IMR-90 (cell line): ENCODE data around the gene BHLHE23. TPM values are rescaled to one million over a fixed set of nuclear protein-coding genes. Genes with fewer than 3 reads are reported as not detected.

Source experiments
- ATAC-seq: fragments of 200-7000 bp; cut with Tn5 transposase; 2 replicates; pipeline ENCODE4 v1.9.1; 2020; ENCODE audit warnings: low read depth, mild to moderate bottlenecking, moderate library complexity
- BruUV-seq: library from RNA; stranded (reverse); fragments of 400-500 nt; replicated peaks from 2 replicates; lab custom pipeline; 2021; lab: Mats Ljungman, UMichigan
- CTCF ChIA-PET: fragments of 300-600 bp; formaldehyde crosslinking; extraction: SDS; loops from one replicate; lab custom pipeline; 2021; ENCODE audit warnings: antibody characterized with exemption; lab: Yijun Ruan, JAX
- POLR2A ChIA-PET: fragments of 300-600 bp; sonication (Branson Sonifier 250); formaldehyde crosslinking; loops from one replicate; lab custom pipeline; 2022; ENCODE audit warnings: antibody characterized with exemption; ENCODE audit not compliant: unreplicated experiment; lab: Charles Lee
- DNase-seq: peaks from one replicate; pipeline ENCODE4 v3.0.0; 2013
- H2AFZ ChIP-seq: replicated peaks from 2 replicates; pipeline ENCODE3; 2013; ENCODE audit warnings: low read length, mild to moderate bottlenecking; ENCODE audit not compliant: poor library complexity
- H2AK5ac ChIP-seq: 2 replicates; pipeline ENCODE4 v1.6.1; 2013; ENCODE audit warnings: low read depth, low read length, inconsistent platforms
- H2AK9ac ChIP-seq: replicated peaks from 2 replicates; pipeline ENCODE3; 2013; ENCODE audit warnings: mild to moderate bottlenecking, low read depth, low read length, moderate library complexity; ENCODE audit not compliant: poor library complexity
- H2BK120ac ChIP-seq: 2 replicates; pipeline ENCODE4 v1.6.1; 2013; ENCODE audit warnings: low read depth, low read length, inconsistent platforms
- H2BK15ac ChIP-seq: 3 replicates; pipeline ENCODE4 v1.6.1; 2013; ENCODE audit warnings: low read depth, low read length, inconsistent platforms
- H2BK20ac ChIP-seq: 2 replicates; pipeline ENCODE4 v1.6.1; 2013; ENCODE audit warnings: low read depth, mild to moderate bottlenecking, inconsistent platforms, low read length, moderate library complexity
- H2BK5ac ChIP-seq: 2 replicates; pipeline ENCODE4 v1.6.1; 2013; ENCODE audit warnings: mild to moderate bottlenecking, low read depth, low read length, inconsistent platforms; ENCODE audit not compliant: poor library complexity, severe bottlenecking
- H3K14ac ChIP-seq: replicated peaks from 2 replicates; pipeline ENCODE4 v1.6.1; 2013; ENCODE audit warnings: low read depth, low read length, inconsistent platforms
- H3K18ac ChIP-seq: 2 replicates; pipeline ENCODE4 v1.6.1; 2013; ENCODE audit warnings: low read depth, low read length, control low read depth
- H3K23ac ChIP-seq: 2 replicates; pipeline ENCODE4 v1.6.1; 2013; ENCODE audit warnings: low read depth, low read length, inconsistent platforms
- H3K27ac ChIP-seq: 2 replicates; pipeline ENCODE4 v1.5.1; 2013; ENCODE audit warnings: mild to moderate bottlenecking, control low read depth, low read length; ENCODE audit not compliant: insufficient read depth
- H3K27me3 ChIP-seq: 2 replicates; pipeline ENCODE4 v1.6.1; 2013; ENCODE audit warnings: low read length; ENCODE audit not compliant: control insufficient read depth, insufficient read depth
- H3K36me3 ChIP-seq: 2 replicates; pipeline ENCODE4 v1.6.1; 2013; ENCODE audit warnings: low read length, mixed read lengths; ENCODE audit not compliant: control insufficient read depth, insufficient read depth
- H3K4ac ChIP-seq: 2 replicates; pipeline ENCODE4 v1.6.1; 2013; ENCODE audit warnings: low read depth, low read length, inconsistent platforms
- H3K4me1 ChIP-seq: 2 replicates; pipeline ENCODE4 v1.6.1; 2013; ENCODE audit warnings: low read length, mixed read lengths; ENCODE audit not compliant: control insufficient read depth, insufficient read depth
- H3K4me2 ChIP-seq: 2 replicates; pipeline ENCODE4 v1.6.1; 2013; ENCODE audit warnings: low read depth, mild to moderate bottlenecking, control low read depth, low read length, moderate library complexity
- H3K4me3 ChIP-seq: 2 replicates; pipeline ENCODE4 v1.5.1; 2013; ENCODE audit warnings: low read depth, mild to moderate bottlenecking, control low read depth, low read length, moderate library complexity; ENCODE audit not compliant: insufficient read depth
- H3K56ac ChIP-seq: 2 replicates; pipeline ENCODE4 v1.6.1; 2013; ENCODE audit warnings: low read length, inconsistent platforms; ENCODE audit not compliant: insufficient read depth; ENCODE audit errors: extremely low read depth
- H3K79me1 ChIP-seq, 2 experiments: 2 replicates each; pipeline ENCODE4 v1.6.1; 2013; ENCODE audit warnings: low read length in 2 of 2, inconsistent platforms in 1 of 2, low read depth in 1 of 2
- H3K9ac ChIP-seq: 2 replicates; pipeline ENCODE4 v1.6.1; 2013; ENCODE audit warnings: low read depth, low read length, control low read depth
- H3K9me1 ChIP-seq: 2 replicates; pipeline ENCODE4 v1.6.1; 2013; ENCODE audit warnings: low read length, inconsistent platforms; ENCODE audit not compliant: insufficient read depth
- H3K9me3 ChIP-seq: 2 replicates; pipeline ENCODE4 v1.6.1; 2013; ENCODE audit warnings: low read length; ENCODE audit not compliant: control insufficient read depth, insufficient read depth
- H4K20me1 ChIP-seq: 2 replicates; pipeline ENCODE4 v1.6.1; 2013; ENCODE audit warnings: low read length, inconsistent platforms; ENCODE audit not compliant: insufficient read depth
- H4K5ac ChIP-seq: 2 replicates; pipeline ENCODE4 v1.6.1; 2013; ENCODE audit warnings: mild to moderate bottlenecking, low read depth, low read length, control low read depth
- H4K8ac ChIP-seq, 2 experiments: 2 replicates each; pipeline ENCODE4 v1.6.1; 2013; ENCODE audit warnings: low read depth in 2 of 2, low read length in 2 of 2, control low read depth in 1 of 2, inconsistent platforms in 1 of 2
- H4K91ac ChIP-seq: 2 replicates; pipeline ENCODE4 v1.6.1; 2013; ENCODE audit warnings: low read depth, low read length, inconsistent platforms; ENCODE audit not compliant: insufficient read depth
- BHLHE40 ChIP-seq: fragments of 150-350 bp; IDR thresholded peaks from 2 replicates; pipeline ENCODE4 v1.6.1; 2016; ENCODE audit warnings: mild to moderate bottlenecking, low read depth, low read length
- CEBPB ChIP-seq: IDR thresholded peaks from 2 replicates; pipeline ENCODE4 v1.6.1; 2012; ENCODE audit warnings: low read depth, low read length, improper control_type of control experiment
- CHD1 ChIP-seq: IDR thresholded peaks from 2 replicates; pipeline ENCODE4 v1.6.1; 2012; ENCODE audit warnings: low read depth, low read length, improper control_type of control experiment
- CTCF ChIP-seq: conservative IDR thresholded peaks from 2 replicates; pipeline ENCODE4 v1.5.1; 2012; ENCODE audit warnings: mild to moderate bottlenecking, low read depth, low read length, improper control_type of control experiment
- ELK1 ChIP-seq: fragments of 150-350 bp; IDR thresholded peaks from 2 replicates; pipeline ENCODE4 v1.6.1; 2016; ENCODE audit warnings: low read depth, mild to moderate bottlenecking, low read length, moderate library complexity, borderline replicate concordance
- FOS ChIP-seq: fragments of 150-350 bp; IDR thresholded peaks from 2 replicates; pipeline ENCODE4 v1.6.1; 2016; ENCODE audit warnings: low read depth, low read length
- MAFK ChIP-seq: IDR thresholded peaks from 2 replicates; pipeline ENCODE4 v1.6.1; 2012; ENCODE audit warnings: low read depth, low read length, improper control_type of control experiment
- MAZ ChIP-seq: IDR thresholded peaks from 2 replicates; pipeline ENCODE4 v1.6.1; 2012; ENCODE audit warnings: low read depth, mild to moderate bottlenecking, low read length, improper control_type of control experiment, moderate library complexity, borderline replicate concordance
- MXI1 ChIP-seq: IDR thresholded peaks from 2 replicates; pipeline ENCODE4 v1.6.1; 2012; ENCODE audit warnings: low read depth, mild to moderate bottlenecking, low read length, moderate library complexity, borderline replicate concordance
- NFE2L2 ChIP-seq: fragments of 150-350 bp; IDR thresholded peaks from 2 replicates; pipeline ENCODE4 v1.6.1; 2016; ENCODE audit warnings: low read depth, mild to moderate bottlenecking, low read length
- POLR2A ChIP-seq: IDR thresholded peaks from 2 replicates; pipeline ENCODE4 v1.6.1; 2012; ENCODE audit warnings: mild to moderate bottlenecking, low read depth, low read length
- RAD21 ChIP-seq: IDR thresholded peaks from 2 replicates; pipeline ENCODE4 v1.6.1; 2012; ENCODE audit warnings: low read length, improper control_type of control experiment
- RCOR1 ChIP-seq: IDR thresholded peaks from 2 replicates; pipeline ENCODE4 v1.6.1; 2012; ENCODE audit warnings: mild to moderate bottlenecking, low read length, improper control_type of control experiment; ENCODE audit not compliant: insufficient replicate concordance
- RFX5 ChIP-seq: IDR thresholded peaks from 2 replicates; pipeline ENCODE4 v1.8.0; 2012; ENCODE audit warnings: low read depth, mild to moderate bottlenecking, low read length, moderate library complexity
- SMC3 ChIP-seq: fragments of 150-350 bp; IDR thresholded peaks from 2 replicates; pipeline ENCODE4 v1.6.1; 2016; ENCODE audit warnings: low read depth, mild to moderate bottlenecking, antibody characterized with exemption, low read length, moderate library complexity
- USF2 ChIP-seq: fragments of 150-350 bp; IDR thresholded peaks from 2 replicates; pipeline ENCODE4 v1.6.1; 2017; ENCODE audit warnings: mild to moderate bottlenecking, antibody characterized with exemption, low read length, low read depth
- WGBS, 2 experiments: methylation state at CpG; one replicate each; pipeline versions ENCODE4 v1.1.5 to v1.1.7; 2013; ENCODE audit warnings: missing lambda C conversion rate in 2 of 2; ENCODE audit not compliant: insufficient read length in 1 of 2; ENCODE audit errors: extremely low coverage in 2 of 2; 5-methylcytosine and 5-hydroxymethylcytosine counted together
- dilution Hi-C: fragments of 300-500 bp; cut with HindIII; formaldehyde crosslinking; loops from one replicate; pipeline ENCODE4 v1.14.3; 2018; ENCODE audit warnings: low sequenced_read_pairs; ENCODE audit not compliant: unreplicated experiment
- in situ Hi-C: fragments of 300-500 bp; cut with MboI; formaldehyde crosslinking; loops from 3 replicates; pipeline ENCODE4 v1.14.3; 2019; ENCODE audit warnings: low sequenced_read_pairs, inconsistent platforms, mixed read lengths
- intact Hi-C: fragments of 100-400 bp; cut with micrococcal nuclease; formaldehyde crosslinking; loops from 2 replicates; pipeline ENCODE4 v1.10.0; 2022
- polyA plus RNA-seq, 3 experiments: library from polyadenylated mRNA; depleted of rRNA; stranded (reverse); fragments of >200 nt; gene quantifications; 2 replicates each; pipeline ENCODE4 v1.2.3, GENCODE V29; 2012; ENCODE audit warnings: low replicate concordance in 1 of 3
- total RNA-seq: library from RNA; depleted of rRNA; stranded (reverse); fragments of >200 nt; gene quantifications from 2 replicates; pipeline ENCODE4 v1.2.3, GENCODE V29; 2012

BHLHE23 gene
- total and polyA plus RNA-seq, 2 of the 4 experiments (the other 2 are of a cell fraction): not detected

GRCh38 chr20:62967149-62967501, 39.6 kb downstream of the BHLHE23 start:
- no peak overlapping the region for H2AK5ac ChIP-seq
- no peak overlapping the region for H3K9ac ChIP-seq
- no peak overlapping the region for H3K4ac ChIP-seq
- H3K36me3 ChIP-seq: no peaks in the 10 kb centered on the region
- no peak for DNase-seq
- H2AK9ac ChIP-seq: no peak overlapping the region
- POLR2A ChIA-PET: no interaction called here
- intact Hi-C loops (no loop called here), in situ Hi-C loops (no loop called here), dilution Hi-C loops (no loop called here)
- no peaks in the 10 kb centered on the region for H3K4me1 ChIP-seq
- no peak overlapping the region for H4K8ac ChIP-seq
- no peak overlapping the region for H3K14ac ChIP-seq
- H3K27ac ChIP-seq: no peak overlapping the region
- no peak overlapping the region for H4K5ac ChIP-seq
- no peaks in the 10 kb centered on the region for H4K20me1 ChIP-seq
- 100% methylated on average over 2 of the region's 6 CpGs; no CpG with 5 or more reads in 1 of the 2 experiments for WGBS, 2 experiments
- no peak overlapping the region for H3K18ac ChIP-seq
- H3K4me2 ChIP-seq: no peak overlapping the region
- no peak overlapping the region for H3K23ac ChIP-seq
- H2BK5ac ChIP-seq: no peak overlapping the region
- no peaks in the 10 kb centered on the region for H3K9me1 ChIP-seq
- H3K4me3 ChIP-seq: no peak overlapping the region
- no peak overlapping the region for H2BK120ac ChIP-seq
- no peak overlapping the region for H2BK20ac ChIP-seq
- TF ChIP-seq MAFK (no peak), FOS (no peak), USF2 (no peak), POLR2A (no peak), MAZ (no peak), NFE2L2 (no peak), CEBPB (no peak), ELK1 (no peak), MXI1 (no peak), BHLHE40 (no peak), RFX5 (no peak), CHD1 (no peak), SMC3 (no peak), RAD21 (no peak), RCOR1 (no peak), CTCF (no peak)
- no peak for ATAC-seq
- no peaks in the 10 kb centered on the region for H3K79me1 ChIP-seq
- no peak overlapping the region for H3K56ac ChIP-seq
- H3K9me3 ChIP-seq: no peaks in the 10 kb centered on the region
- no peak overlapping the region for H4K91ac ChIP-seq
- BruUV-seq: no TSS peak
- CTCF ChIA-PET: no interaction called here
- no peak overlapping the region for H2BK15ac ChIP-seq
- no peak overlapping the region for H2AFZ ChIP-seq
- H3K27me3 ChIP-seq: peaks cover 36% of the 10 kb centered on the region
